WERI-Rb-1 (cell line): ENCODE measurements around the gene MINK1.
"Not testable (repeated sequence)": the region's sequence is repeated elsewhere in the genome, so short reads cannot be mapped to it uniquely, and the experiment has no call there.

Experiments used
- DNase-seq: peaks from one replicate; pipeline ENCODE4 v3.0.0-alpha.2; 2020
- H3K27ac ChIP-seq: fragments of 250-450 bp; sonication (Bioruptor Pico); 2 replicates; pipeline ENCODE4 v1.5.1; 2020; ENCODE audit warnings: mild to moderate bottlenecking, moderate library complexity
- H3K27me3 ChIP-seq: fragments of 250-450 bp; sonication (Bioruptor Pico); 2 replicates; pipeline ENCODE4 v1.5.1; 2021; ENCODE audit warnings: mild to moderate bottlenecking, low read depth, moderate library complexity; ENCODE audit not compliant: insufficient read depth, severe bottlenecking
- H3K36me3 ChIP-seq: fragments of 250-450 bp; sonication (Bioruptor Pico); 2 replicates; pipeline ENCODE4 v1.5.1; 2020; ENCODE audit warnings: mild to moderate bottlenecking, moderate library complexity
- H3K4me3 ChIP-seq: 2 replicates; pipeline ENCODE4 v1.5.1; 2011; ENCODE audit warnings: low read depth, mild to moderate bottlenecking, control low read depth, low read length
- H3K9me3 ChIP-seq: fragments of 250-450 bp; sonication (Bioruptor Pico); 2 replicates; pipeline ENCODE4 v1.5.1; 2021; ENCODE audit warnings: mild to moderate bottlenecking, moderate library complexity; ENCODE audit not compliant: severe bottlenecking
- TF ChIP-seq, protein P1 (sequence below): IDR thresholded peaks from 2 replicates; pipeline ENCODE4 v1.5.1; 2011; ENCODE audit warnings: low read depth, mild to moderate bottlenecking, control low read depth, inconsistent platforms, low read length

MINK1 gene

DNA sequence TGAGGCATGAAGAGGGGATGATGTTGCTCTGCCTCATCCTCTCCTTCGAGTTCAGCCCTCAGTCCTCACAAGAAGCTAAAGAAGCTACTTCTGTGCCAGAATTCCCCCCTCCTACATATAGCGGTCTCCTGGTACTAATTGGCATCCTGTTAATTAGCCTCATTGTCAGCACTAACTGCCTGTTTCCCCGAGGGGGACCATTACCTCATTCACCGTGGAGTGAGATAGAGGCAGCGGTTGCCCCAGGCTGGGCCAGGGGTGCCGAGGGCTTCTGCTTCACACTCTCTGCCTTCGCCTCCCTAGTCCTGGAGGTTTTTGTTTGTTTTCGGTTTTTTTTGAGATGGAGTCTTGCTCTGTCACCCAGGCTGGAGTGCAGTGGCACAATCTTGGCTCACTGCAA, 5.7 kb upstream of the MINK1 start:
- Histone ChIP-seq H3K36me3 (peaks cover 10% of the 10 kb centered on the region), H3K4me3 (no peak overlapping the region), H3K27me3 (no peaks in the 10 kb centered on the region), H3K9me3 (no peaks in the 10 kb centered on the region), H3K27ac (no peak overlapping the region)
- TF ChIP-seq, protein P1, sequence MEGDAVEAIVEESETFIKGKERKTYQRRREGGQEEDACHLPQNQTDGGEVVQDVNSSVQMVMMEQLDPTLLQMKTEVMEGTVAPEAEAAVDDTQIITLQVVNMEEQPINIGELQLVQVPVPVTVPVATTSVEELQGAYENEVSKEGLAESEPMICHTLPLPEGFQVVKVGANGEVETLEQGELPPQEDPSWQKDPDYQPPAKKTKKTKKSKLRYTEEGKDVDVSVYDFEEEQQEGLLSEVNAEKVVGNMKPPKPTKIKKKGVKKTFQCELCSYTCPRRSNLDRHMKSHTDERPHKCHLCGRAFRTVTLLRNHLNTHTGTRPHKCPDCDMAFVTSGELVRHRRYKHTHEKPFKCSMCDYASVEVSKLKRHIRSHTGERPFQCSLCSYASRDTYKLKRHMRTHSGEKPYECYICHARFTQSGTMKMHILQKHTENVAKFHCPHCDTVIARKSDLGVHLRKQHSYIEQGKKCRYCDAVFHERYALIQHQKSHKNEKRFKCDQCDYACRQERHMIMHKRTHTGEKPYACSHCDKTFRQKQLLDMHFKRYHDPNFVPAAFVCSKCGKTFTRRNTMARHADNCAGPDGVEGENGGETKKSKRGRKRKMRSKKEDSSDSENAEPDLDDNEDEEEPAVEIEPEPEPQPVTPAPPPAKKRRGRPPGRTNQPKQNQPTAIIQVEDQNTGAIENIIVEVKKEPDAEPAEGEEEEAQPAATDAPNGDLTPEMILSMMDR: no peak
- DNase-seq: no peak

DNA sequence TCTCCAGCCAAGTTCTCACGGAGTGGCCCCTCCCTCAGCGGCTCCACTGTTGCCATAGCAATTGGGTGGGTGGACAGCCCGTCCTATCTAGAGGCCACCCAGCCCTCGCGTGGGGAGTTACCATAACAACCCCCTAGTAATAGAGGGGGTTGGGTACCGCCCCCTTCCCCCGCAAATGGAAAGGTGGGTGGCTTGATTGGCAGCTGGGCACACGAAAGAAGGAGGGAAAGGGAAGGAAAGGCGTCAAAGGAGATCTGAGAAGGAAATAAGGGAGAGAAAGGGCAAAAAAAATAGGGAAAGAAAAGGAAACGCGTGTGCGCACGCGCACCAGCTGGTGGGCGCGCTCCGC, 337 bp upstream of the MINK1 start:
- H3K27ac ChIP-seq: peak overlapping the region; percentile 96
- H3K36me3 ChIP-seq: peaks cover 19% of the 10 kb centered on the region
- H3K4me3 ChIP-seq: peak overlapping the region; percentile 51
- not testable (repeated sequence) for DNase-seq, H3K27me3 ChIP-seq, H3K9me3 ChIP-seq

DNA sequence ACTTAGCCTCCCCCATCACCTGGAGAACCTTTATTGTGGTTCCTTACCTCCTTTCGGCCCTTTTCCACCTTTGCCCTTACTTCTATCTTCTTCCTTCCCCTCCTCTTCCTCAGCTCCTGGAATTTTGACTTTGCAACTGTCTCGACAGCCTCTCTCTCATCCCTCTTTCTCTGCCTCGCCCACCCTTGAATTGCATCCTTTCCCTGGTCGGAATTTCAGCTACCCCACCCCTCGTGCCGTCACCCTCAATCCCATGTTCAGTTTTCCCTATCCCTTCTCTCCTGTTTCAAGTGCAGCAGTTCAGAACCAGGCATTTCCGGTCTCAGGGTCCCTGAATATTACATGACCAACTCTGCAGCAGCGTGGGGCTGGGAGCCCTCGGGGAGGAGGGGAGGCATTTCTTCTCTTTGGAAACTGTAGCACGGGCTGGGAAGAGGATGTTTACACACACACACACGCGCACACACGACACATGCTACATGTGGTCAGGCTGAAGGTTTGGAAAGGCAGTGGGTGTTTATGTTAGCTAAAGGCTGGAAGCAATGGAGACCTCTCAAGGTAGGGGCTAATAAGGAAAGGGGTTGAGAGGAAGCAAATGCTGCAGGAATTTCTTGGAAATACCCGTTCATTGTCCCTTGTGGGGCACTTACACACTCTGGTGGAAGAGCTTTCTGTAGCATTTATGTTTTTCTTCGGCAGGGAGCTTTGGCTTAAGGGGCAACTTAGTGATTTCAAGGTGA, 971 bp downstream of the MINK1 start:
- no peaks in the 10 kb centered on the region for H3K27me3 ChIP-seq
- peak overlapping the region; percentile 96 for H3K27ac ChIP-seq
- no peak for DNase-seq
- peak overlapping the region; percentile 68 for H3K4me3 ChIP-seq
- no peaks in the 10 kb centered on the region for H3K9me3 ChIP-seq
- TF ChIP-seq, protein P1: no peak
- peaks cover 33% of the 10 kb centered on the region for H3K36me3 ChIP-seq

DNA sequence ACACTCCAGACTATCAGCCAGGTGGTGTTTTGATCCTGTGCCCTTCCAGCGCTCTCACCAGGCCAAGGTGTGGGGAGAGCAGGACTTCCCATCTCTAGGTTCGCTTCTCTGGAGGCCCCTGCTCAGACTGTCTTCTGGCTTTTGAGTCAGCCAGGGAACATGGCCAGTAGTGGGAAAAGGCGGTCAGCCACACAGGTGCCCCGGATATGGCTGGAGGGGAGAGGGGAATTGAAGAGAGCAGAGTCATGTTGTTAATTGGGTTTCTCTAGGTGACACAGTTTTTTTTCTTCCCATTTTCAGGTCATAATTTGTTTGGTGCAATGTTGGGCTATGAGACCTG, 1.5 kb downstream of the MINK1 start:
- TF ChIP-seq, protein P1: no peak
- H3K9me3 ChIP-seq: no peaks in the 10 kb centered on the region
- no peaks in the 10 kb centered on the region for H3K27me3 ChIP-seq
- DNase-seq: peak; percentile 39
- peak overlapping the region; percentile 68 for H3K4me3 ChIP-seq
- peaks cover 38% of the 10 kb centered on the region for H3K36me3 ChIP-seq
- peak overlapping the region; percentile 96 for H3K27ac ChIP-seq

DNA sequence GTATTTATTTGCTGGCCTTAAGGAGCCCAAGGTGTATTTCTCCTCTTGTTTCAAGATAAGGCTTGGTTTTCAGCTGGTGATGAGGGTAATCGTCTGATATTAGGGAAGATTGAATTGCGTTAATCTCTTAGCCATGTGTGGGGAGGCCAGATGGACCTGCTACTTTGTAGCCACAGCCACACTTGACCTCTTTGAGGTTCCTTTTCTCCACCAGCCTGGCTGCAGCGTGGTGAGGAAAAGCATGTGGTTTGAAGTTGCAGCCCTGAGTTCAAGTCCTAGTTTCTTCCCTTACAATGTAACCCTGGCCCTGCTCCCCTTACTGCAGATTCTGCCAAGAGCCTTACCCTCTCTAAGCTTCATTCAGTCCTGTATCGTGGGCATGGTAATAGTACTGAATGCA, 3.1 kb downstream of the MINK1 start:
- Histone ChIP-seq H3K9me3 (no peaks in the 10 kb centered on the region), H3K27me3 (no peaks in the 10 kb centered on the region), H3K36me3 (peaks cover 54% of the 10 kb centered on the region), H3K27ac (peak overlapping the region; percentile 96), H3K4me3 (peak overlapping the region; percentile 68)
- peak; percentile 83 for DNase-seq
- TF ChIP-seq, protein P1: no peak

DNA sequence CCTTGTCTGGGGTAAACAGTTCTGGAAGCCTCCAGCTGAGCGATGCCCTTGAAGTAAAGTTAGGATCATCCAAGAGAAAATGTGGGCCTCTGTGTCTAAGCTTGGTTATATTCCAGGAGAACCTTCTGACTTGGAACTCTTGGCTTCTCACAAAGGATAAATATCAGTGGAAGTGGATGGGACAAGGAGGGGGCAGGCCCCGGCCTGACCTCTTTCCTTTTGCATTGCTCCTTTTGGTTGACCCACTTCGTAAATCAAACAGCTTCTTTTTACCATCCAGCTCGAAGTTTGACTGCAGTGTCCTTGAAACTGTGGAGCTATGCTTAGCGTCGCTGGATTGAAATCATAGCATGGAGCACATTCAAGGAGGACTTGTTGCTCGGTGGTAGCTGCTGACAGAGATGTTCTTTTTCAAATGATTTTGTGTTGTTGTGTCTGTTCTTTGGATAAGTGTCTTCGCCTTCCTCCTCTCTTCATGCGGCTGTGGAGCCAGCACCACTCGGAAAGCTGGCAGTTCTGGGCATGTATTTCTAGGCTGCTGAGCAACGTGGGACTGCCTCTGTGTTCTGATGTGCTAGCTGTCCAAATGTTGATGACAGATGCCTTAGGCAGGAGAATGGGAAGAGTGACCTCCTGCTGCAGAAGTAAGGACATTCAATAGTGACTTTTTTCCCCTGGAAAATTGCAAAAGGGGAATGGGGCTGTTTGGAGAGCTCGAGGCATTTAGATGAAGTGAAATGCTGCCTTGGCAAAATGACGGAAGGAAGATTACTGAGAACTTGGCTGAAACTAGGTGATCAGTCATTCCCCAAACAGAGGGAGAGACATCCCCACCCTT, 4.5 kb downstream of the MINK1 start:
- no peak overlapping the region for H3K4me3 ChIP-seq
- peak overlapping the region; percentile 96 for H3K27ac ChIP-seq
- no peaks in the 10 kb centered on the region for H3K9me3 ChIP-seq
- H3K27me3 ChIP-seq: no peaks in the 10 kb centered on the region
- no peak for DNase-seq
- TF ChIP-seq, protein P1: no peak
- peaks cover 68% of the 10 kb centered on the region for H3K36me3 ChIP-seq
